Ovary (tissue), 3 donors: ENCODE measurements around the gene TANK.

Experiments
- EP300 ChIP-seq: sonication (generic); formaldehyde crosslinking; IDR thresholded peaks from one replicate; pipeline ENCODE4 v1.6.1; 2017; ENCODE audit warnings: antibody characterized with exemption
- TF ChIP-seq, protein P1 (sequence below), 3 donors: fragments of 450-650 bp in 2 of 3; fragments of 200-600 bp in 1 of 3; IDR thresholded peaks; one replicate each; pipeline versions ENCODE4 v1.5.1 to v1.8.0; 2016 to 2022; ENCODE audit warnings: antibody characterized with exemption in 3 of 3, mild to moderate bottlenecking in 1 of 3
- donor health status: DM: no; HTN: no; CAD: no.

DNA sequence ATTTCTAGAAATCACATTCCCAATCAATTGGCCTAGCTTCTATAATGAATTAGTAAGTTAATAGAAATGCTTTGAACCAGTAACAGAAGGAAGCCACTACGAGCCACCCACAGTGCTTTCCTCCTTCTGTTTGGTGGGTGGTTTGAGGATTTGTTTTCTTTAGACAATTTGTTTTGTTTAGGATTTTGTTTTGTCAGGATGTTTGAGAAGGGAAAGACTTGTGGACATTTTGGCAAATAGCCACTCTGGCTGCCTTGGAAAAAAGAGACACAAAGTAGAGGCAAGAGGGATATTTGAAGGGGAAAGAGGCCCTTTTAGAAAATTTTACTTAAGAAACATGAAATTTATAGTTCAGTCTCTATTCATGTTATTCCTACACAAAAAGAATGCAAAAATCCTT lies 47.7 kb downstream of the TANK start:
- TF ChIP-seq, protein P1, sequence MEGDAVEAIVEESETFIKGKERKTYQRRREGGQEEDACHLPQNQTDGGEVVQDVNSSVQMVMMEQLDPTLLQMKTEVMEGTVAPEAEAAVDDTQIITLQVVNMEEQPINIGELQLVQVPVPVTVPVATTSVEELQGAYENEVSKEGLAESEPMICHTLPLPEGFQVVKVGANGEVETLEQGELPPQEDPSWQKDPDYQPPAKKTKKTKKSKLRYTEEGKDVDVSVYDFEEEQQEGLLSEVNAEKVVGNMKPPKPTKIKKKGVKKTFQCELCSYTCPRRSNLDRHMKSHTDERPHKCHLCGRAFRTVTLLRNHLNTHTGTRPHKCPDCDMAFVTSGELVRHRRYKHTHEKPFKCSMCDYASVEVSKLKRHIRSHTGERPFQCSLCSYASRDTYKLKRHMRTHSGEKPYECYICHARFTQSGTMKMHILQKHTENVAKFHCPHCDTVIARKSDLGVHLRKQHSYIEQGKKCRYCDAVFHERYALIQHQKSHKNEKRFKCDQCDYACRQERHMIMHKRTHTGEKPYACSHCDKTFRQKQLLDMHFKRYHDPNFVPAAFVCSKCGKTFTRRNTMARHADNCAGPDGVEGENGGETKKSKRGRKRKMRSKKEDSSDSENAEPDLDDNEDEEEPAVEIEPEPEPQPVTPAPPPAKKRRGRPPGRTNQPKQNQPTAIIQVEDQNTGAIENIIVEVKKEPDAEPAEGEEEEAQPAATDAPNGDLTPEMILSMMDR (IDR thresholded peaks at IDR 0.05), result no peak
- TF ChIP-seq EP300, result no peak
